Transverse colon (tissue), 4 donors: ENCODE data around the gene PROM1. TPM values are rescaled to one million over a fixed set of nuclear protein-coding genes. Genes with fewer than 3 reads are reported as not detected.

Experiments used
- DNase-seq: peaks from one replicate; pipeline ENCODE4 v3.0.0-alpha.2; 2019
- H3K27ac ChIP-seq, 4 donors: fragments of 200-600 bp; sonication (generic); 2 replicates each; pipeline ENCODE4 v1.5.1; 2016 to 2018; ENCODE audit warnings: inconsistent platforms in 4 of 4
- H3K27me3 ChIP-seq: fragments of 200-600 bp; sonication (generic); 2 replicates; pipeline ENCODE4 v1.5.1; 2017; ENCODE audit warnings: inconsistent platforms
- H3K36me3 ChIP-seq, 4 donors: fragments of 200-600 bp; sonication (generic); 2 replicates each; pipeline ENCODE4 v1.5.1; 2017 to 2019; ENCODE audit warnings: inconsistent platforms in 4 of 4
- H3K4me1 ChIP-seq, 4 donors: fragments of 200-600 bp; sonication (generic); 2 replicates each; pipeline ENCODE4 v1.5.1; 2017 to 2020; ENCODE audit warnings: inconsistent platforms in 4 of 4
- H3K4me3 ChIP-seq, 4 donors: fragments of 200-600 bp; sonication (generic); 1 replicate in 1 of 4; 2 replicates in 3 of 4; pipeline versions ENCODE4 v1.5.1 to v1.6.1; 2017 to 2019; ENCODE audit warnings: inconsistent platforms in 4 of 4
- H3K9me3 ChIP-seq, 2 donors: fragments of 200-600 bp; sonication (generic); 2 replicates each; pipeline ENCODE4 v1.5.1; 2017 to 2019; ENCODE audit warnings: inconsistent platforms in 2 of 2
- EP300 ChIP-seq: sonication (generic); formaldehyde crosslinking; IDR thresholded peaks from one replicate; pipeline ENCODE4 v1.6.1; 2017; ENCODE audit warnings: antibody characterized with exemption, low read depth
- POLR2A ChIP-seq: fragments of 450-650 bp; IDR thresholded peaks from one replicate; pipeline ENCODE4 v1.6.1; 2016; ENCODE audit warnings: antibody characterized with exemption, mild to moderate bottlenecking, moderate library complexity
- POLR2AphosphoS5 ChIP-seq, 3 donors: sonication (generic); formaldehyde crosslinking; IDR thresholded peaks; one replicate each; pipeline ENCODE4 v1.6.1; 2016; ENCODE audit warnings: antibody characterized with exemption in 3 of 3
- WGBS, 2 donors: methylation state at CpG; one replicate each; pipeline ENCODE4 v1.1.5; 2018; ENCODE audit warnings: low coverage in 1 of 2; 5-methylcytosine and 5-hydroxymethylcytosine counted together
- in situ Hi-C, 4 donors: fragments of 200-750 bp; cut with MboI; loops; one replicate each; pipeline versions ENCODE4 v1.15.0 to v1.15.1; 2017; ENCODE audit warnings: low sequenced_read_pairs in 3 of 4, low pct_ligation_motif_present in 1 of 4, low pct_unique_long_range_greater_than_20kb in 1 of 4
- intact Hi-C: fragments of 100-400 bp; cut with DNase I; formaldehyde crosslinking; loops from one replicate; pipeline ENCODE4 v1.15.1; 2023; ENCODE audit warnings: low total_unique reads
- total RNA-seq, 4 donors: library from RNA; depleted of rRNA; stranded (reverse); fragments of >200 nt; gene quantifications; one replicate each; pipeline ENCODE4 v1.1.0, GENCODE V29; 2016
- TF ChIP-seq, protein P1 (sequence below), 5 experiments: fragments of 200-600 bp in 3 of 5; fragments of 450-650 bp in 2 of 5; sonication (generic) in 3 of 5; IDR thresholded peaks; 1 replicate in 2 of 5; 2 replicates in 3 of 5; pipeline ENCODE4 v1.5.1; 2016 to 2017; ENCODE audit warnings: antibody characterized with exemption in 5 of 5, inconsistent platforms in 3 of 5, mild to moderate bottlenecking in 2 of 5, moderate library complexity in 1 of 5

The PROM1 gene, protein sequence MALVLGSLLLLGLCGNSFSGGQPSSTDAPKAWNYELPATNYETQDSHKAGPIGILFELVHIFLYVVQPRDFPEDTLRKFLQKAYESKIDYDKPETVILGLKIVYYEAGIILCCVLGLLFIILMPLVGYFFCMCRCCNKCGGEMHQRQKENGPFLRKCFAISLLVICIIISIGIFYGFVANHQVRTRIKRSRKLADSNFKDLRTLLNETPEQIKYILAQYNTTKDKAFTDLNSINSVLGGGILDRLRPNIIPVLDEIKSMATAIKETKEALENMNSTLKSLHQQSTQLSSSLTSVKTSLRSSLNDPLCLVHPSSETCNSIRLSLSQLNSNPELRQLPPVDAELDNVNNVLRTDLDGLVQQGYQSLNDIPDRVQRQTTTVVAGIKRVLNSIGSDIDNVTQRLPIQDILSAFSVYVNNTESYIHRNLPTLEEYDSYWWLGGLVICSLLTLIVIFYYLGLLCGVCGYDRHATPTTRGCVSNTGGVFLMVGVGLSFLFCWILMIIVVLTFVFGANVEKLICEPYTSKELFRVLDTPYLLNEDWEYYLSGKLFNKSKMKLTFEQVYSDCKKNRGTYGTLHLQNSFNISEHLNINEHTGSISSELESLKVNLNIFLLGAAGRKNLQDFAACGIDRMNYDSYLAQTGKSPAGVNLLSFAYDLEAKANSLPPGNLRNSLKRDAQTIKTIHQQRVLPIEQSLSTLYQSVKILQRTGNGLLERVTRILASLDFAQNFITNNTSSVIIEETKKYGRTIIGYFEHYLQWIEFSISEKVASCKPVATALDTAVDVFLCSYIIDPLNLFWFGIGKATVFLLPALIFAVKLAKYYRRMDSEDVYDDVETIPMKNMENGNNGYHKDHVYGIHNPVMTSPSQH
- total RNA-seq: 100 to 1,000 TPM in 3 of 4 donors, 10 to 100 TPM in 1; 35.2 to 236 (median 170) TPM

DNA sequence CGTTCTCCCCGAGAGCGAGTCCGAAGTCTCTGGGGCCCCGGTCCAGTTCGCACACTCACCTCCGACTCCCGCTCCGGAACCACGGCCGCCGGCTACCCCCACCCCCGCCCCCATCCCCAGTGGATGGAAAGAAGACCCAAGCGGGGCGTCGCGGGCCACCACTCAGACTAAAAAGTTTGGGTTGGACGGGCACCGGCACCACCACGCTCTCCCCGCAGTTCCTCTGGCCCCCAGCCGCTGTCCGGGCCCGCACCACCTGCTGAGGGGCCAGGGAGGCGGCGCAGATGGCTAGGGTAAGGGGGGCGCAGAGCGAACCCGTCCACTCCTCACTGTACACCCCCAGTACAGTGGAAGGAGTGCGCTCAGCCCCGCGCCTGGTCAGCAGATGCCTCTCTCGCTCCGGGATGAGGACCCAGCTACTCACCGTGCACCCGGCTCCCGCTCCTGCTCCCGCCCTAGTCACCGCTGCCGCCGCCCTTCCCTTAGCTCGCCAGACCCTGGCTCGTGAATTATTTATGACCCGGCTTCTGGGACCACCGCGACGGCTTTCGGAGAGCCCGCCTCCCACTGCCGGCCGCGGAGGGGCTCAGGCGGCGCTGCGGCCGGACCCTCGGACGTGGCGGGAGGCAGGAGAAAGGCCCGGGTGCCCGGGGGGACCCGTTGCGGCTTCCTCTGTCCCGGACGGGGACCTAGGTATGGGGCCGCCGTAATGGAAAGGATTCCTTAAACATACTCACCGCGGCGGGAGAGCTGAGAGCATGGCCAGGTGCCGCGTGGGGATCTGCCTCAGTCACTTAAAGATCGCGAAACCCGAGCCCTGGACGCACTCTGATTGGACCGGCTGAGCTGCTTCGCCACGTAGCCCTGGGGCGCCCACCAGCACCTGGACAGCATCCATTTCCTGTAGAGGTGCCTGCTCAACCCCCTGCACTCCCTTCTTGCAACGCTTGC lies at the start of gene PROM1:
TSS of gene PROM1 (minus strand) at position 783 of the 951 bp plus-strand sequence. CDS start 8,117 bp downstream, outside the sequence.
- Histone ChIP-seq H3K4me3 (peak within 1 kb of the TSS; percentile 46 to 68 (median 49)), H3K27me3 (peaks cover 49% of the 10 kb centered on the region), H3K36me3 (no peaks in the 10 kb centered on the region), H3K9me3 (peaks cover 0 to 3% of the 10 kb centered on the region in 2 donors), H3K4me1 (peaks cover 0 to 40% (median 11%) of the 10 kb centered on the region in 4 donors), H3K27ac (peak within 1 kb of the TSS; percentile 58 to 73 (median 65))
- intact Hi-C loops: no loop called here
- WGBS, 2 donors: 5 to 27% methylated on average over 8 to 69 of the region's 81 CpGs
- in situ Hi-C loops: no loop called here
- DNase-seq: peak; percentile 60
- no peak for TF ChIP-seq EP300
- TF ChIP-seq, protein P1, sequence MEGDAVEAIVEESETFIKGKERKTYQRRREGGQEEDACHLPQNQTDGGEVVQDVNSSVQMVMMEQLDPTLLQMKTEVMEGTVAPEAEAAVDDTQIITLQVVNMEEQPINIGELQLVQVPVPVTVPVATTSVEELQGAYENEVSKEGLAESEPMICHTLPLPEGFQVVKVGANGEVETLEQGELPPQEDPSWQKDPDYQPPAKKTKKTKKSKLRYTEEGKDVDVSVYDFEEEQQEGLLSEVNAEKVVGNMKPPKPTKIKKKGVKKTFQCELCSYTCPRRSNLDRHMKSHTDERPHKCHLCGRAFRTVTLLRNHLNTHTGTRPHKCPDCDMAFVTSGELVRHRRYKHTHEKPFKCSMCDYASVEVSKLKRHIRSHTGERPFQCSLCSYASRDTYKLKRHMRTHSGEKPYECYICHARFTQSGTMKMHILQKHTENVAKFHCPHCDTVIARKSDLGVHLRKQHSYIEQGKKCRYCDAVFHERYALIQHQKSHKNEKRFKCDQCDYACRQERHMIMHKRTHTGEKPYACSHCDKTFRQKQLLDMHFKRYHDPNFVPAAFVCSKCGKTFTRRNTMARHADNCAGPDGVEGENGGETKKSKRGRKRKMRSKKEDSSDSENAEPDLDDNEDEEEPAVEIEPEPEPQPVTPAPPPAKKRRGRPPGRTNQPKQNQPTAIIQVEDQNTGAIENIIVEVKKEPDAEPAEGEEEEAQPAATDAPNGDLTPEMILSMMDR (IDR thresholded peaks at IDR 0.05): no peak
- no peak for TF ChIP-seq POLR2AphosphoS5 (IDR thresholded peaks at IDR 0.05)
- TF ChIP-seq POLR2A: no peak

DNA sequence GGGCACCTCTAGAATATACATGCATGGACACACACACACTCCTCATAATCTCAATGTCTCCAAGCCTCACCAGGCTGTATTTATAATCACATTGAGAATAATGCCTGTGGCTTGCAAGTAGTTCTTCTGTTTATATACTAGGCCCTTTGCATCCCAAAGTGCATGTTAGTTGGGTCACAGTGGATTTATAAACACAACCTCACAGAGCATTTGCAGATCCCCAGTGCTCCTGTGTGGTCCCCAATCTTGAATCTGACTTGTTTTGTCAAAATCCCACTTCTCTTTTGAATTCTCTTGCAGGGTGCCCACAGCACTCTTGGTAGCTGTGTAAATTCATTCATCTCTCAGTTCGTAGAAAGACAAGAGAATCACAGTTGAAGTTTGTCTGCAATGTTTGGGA lies 49.6 kb upstream of the PROM1 start:
- H3K9me3 ChIP-seq: no peaks in the 10 kb centered on the region
- H3K36me3 ChIP-seq: no peaks in the 10 kb centered on the region
- TF ChIP-seq, protein P1 (IDR thresholded peaks at IDR 0.05): no peak
- TF ChIP-seq EP300 (no peak), POLR2AphosphoS5 (IDR thresholded peaks at IDR 0.05) (no peak), POLR2A (no peak)
- intact Hi-C loops: no loop called here
- H3K4me3 ChIP-seq: no peak overlapping the region
- no peak for DNase-seq
- peaks cover 0 to 6% (median 0%) of the 10 kb centered on the region in 4 donors for H3K4me1 ChIP-seq
- no peak overlapping the region for H3K27ac ChIP-seq
- in situ Hi-C loops: no loop called here
- 84 to 100% methylated on average over 1 of the region's 1 CpG for WGBS, 2 donors
- H3K27me3 ChIP-seq: no peaks in the 10 kb centered on the region

DNA sequence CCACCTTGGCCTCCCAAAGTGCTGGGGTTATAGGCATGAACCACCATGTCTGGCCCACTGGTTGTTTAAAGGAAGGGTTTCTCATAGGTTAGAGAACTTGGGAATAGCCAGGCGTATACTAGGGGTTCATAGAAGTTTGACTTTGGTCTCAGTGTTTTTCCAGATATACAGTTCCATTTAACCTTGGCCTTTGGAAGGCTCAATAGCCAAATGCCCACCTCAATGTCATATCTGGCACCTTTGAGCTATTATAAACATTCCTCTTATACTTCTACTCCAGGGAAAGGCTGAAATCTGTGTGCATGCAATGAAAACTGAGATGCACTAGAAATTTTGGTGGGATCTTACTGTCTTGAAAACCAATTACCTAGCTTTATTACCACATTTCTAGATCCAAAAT lies 47.5 kb upstream of the PROM1 start:
- Histone ChIP-seq H3K4me3 (no peak overlapping the region), H3K27ac (no peak overlapping the region), H3K27me3 (no peaks in the 10 kb centered on the region), H3K4me1 (peaks cover 0 to 6% (median 0%) of the 10 kb centered on the region in 4 donors), H3K36me3 (no peaks in the 10 kb centered on the region), H3K9me3 (no peaks in the 10 kb centered on the region)
- DNase-seq: no peak
- intact Hi-C loops: no loop called here
- 95% methylated on average over 1 of the region's 1 CpG; no CpG with 5 or more reads in 1 of the 2 donors for WGBS, 2 donors
- in situ Hi-C loops: no loop called here
- TF ChIP-seq, protein P1 (IDR thresholded peaks at IDR 0.05): no peak
- no peak for TF ChIP-seq POLR2A
- no peak for TF ChIP-seq POLR2AphosphoS5 (IDR thresholded peaks at IDR 0.05)
- no peak for TF ChIP-seq EP300
